ENCODE data around the gene SFTPA2. TPM values are rescaled to one million over a fixed set of nuclear protein-coding genes. Genes with fewer than 3 reads are reported as not detected.
"Not testable (repeated sequence)": the region's sequence is repeated elsewhere in the genome, so short reads cannot be mapped to it uniquely, and the experiment has no call there.

SFTPA2 gene
- total and polyA plus RNA-seq, 7 donors = 1.4 to 6.0 (median 5.3) TPM; not detected in 4

DNA sequence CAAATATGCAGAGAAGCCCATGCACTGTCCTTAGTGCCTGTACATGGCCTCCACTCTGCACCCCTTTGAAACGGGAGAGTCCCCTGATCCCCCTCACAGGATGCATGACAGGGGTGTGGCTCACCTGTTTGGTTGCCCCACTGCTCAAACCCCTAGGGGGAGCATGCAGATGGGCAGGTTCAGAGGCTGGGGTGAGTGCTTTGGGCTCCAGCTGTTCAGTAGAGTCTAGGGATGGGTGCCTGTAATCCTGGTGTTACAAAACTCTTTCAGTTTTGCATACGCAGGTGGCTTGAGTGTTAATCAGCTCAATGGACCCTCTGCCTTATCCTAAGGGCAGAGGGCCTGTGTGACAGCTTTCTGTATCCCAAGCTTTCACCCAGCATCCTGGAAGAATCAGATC, 42.7 kb upstream of the SFTPA2 start:
- Histone ChIP-seq H3K9me3 (peaks cover 0 to under 1% (median 0%) of the 10 kb centered on the region in 4 donors), H3K27me3 (no peaks in the 10 kb centered on the region), H3K4me3 (no peak overlapping the region), H3K27ac (no peak overlapping the region), H3K36me3 (no peaks in the 10 kb centered on the region), H3K4me1 (no peaks in the 10 kb centered on the region)
- intact Hi-C loops (cut with DNase I) = loop anchor here (10.0 kb wide), 1 partner anchor 228 kb away; no protein-coding TSS in a partner anchor
- TF ChIP-seq CTCF (IDR thresholded peaks at IDR 0.05) (no peak), POLR2AphosphoS5 (IDR thresholded peaks at IDR 0.05) (no peak), POLR2A (IDR thresholded peaks at IDR 0.05) (no peak), EP300 (IDR thresholded peaks at IDR 0.05) (no peak)
- no peak for DNase-seq
- 68 to 71% methylated on average over 2 of the region's 2 CpGs for WGBS, 2 donors

DNA sequence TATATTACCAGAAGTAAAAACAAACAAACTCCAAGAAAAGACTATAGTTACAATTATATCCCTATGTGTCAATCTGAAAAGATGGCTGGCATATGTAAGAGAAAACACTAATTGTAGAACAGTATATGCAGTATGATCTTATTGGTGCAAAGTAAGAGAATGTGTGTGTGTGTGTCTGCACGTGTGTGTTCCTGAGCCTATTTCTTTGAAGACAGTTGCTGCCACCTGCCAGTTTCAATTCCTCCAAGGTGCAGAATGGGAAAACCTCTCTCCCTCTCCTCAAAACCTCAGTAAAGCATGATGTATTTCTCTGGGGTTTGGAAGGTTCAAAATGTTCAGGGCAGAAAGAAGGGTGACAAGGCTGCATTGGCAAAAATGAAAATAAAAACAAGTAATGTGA, 41.7 kb upstream of the SFTPA2 start:
- 13 to 35% methylated on average over 1 of the region's 1 CpG for WGBS, 2 donors
- DNase-seq = no peak
- Histone ChIP-seq H3K27ac (no peak overlapping the region), H3K36me3 (no peaks in the 10 kb centered on the region), H3K9me3 (peaks cover 0 to 3% (median 0%) of the 10 kb centered on the region in 4 donors), H3K4me1 (no peaks in the 10 kb centered on the region), H3K4me3 (no peak overlapping the region), H3K27me3 (no peaks in the 10 kb centered on the region)
- TF ChIP-seq POLR2A (IDR thresholded peaks at IDR 0.05) (no peak), EP300 (IDR thresholded peaks at IDR 0.05) (no peak), CTCF (IDR thresholded peaks at IDR 0.05) (no peak), POLR2AphosphoS5 (IDR thresholded peaks at IDR 0.05) (no peak)
- intact Hi-C loops (cut with DNase I) = loop anchor here (10.0 kb wide), 1 partner anchor 227 kb away; no protein-coding TSS in a partner anchor

DNA sequence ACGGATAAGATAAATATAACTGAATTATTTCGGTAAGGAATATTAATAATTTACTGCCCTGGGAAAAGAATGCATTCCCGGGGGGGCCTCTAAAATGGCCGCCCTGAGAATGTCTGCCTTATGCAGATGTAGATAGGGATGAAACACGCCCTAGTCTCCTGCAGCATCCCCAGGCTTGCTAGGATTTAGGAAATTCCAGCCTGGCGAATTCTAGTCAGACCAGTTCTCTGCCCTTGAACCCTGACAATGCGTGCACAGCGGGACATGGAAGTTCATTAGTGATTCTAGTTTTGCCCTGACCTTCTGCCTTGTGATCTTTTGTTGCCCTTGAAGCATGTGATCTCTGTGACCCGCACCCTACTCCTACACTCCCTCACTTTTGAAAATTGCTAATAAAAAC, 39.4 kb upstream of the SFTPA2 start:
- not testable (repeated sequence) for H3K27me3 ChIP-seq, H3K27ac ChIP-seq, H3K9me3 ChIP-seq, H3K4me3 ChIP-seq, DNase-seq, H3K4me1 ChIP-seq, H3K36me3 ChIP-seq
- intact Hi-C loops (cut with DNase I) = loop anchor here (10.0 kb wide), 1 partner anchor 225 kb away; no protein-coding TSS in a partner anchor
- 83% methylated on average over 9 of the region's 9 CpGs for WGBS, 2 donors

DNA sequence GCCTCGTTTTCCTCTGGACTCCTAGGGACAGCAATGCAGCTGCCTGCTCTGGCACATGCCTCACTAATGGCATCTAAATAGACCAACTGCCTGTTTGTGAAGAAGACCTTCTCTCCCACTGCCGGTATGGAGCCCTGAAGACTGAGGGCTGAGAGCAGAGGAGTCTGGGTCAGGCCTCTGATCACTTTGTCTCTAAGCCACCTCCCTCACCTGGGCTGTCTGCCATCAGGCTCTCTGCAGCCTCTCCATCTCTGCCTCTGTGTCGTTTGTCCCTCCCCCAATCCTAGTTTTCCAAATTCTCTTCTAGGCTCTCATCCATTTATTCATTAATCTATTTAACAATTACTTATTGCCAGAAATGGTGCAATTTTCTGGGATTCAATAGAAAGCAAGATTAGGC, 35.3 kb upstream of the SFTPA2 start:
- Histone ChIP-seq H3K4me3 (no peak overlapping the region), H3K9me3 (peaks cover 0 to 3% (median 0%) of the 10 kb centered on the region in 4 donors), H3K4me1 (no peaks in the 10 kb centered on the region), H3K27ac (no peak overlapping the region), H3K27me3 (no peaks in the 10 kb centered on the region), H3K36me3 (no peaks in the 10 kb centered on the region)
- 41 to 55% methylated on average over 3 of the region's 3 CpGs for WGBS, 2 donors
- no peak for DNase-seq
- intact Hi-C loops (cut with DNase I) = no loop called here
- TF ChIP-seq CTCF (IDR thresholded peaks at IDR 0.05) (no peak), POLR2A (IDR thresholded peaks at IDR 0.05) (no peak), EP300 (IDR thresholded peaks at IDR 0.05) (no peak), POLR2AphosphoS5 (IDR thresholded peaks at IDR 0.05) (no peak)

DNA sequence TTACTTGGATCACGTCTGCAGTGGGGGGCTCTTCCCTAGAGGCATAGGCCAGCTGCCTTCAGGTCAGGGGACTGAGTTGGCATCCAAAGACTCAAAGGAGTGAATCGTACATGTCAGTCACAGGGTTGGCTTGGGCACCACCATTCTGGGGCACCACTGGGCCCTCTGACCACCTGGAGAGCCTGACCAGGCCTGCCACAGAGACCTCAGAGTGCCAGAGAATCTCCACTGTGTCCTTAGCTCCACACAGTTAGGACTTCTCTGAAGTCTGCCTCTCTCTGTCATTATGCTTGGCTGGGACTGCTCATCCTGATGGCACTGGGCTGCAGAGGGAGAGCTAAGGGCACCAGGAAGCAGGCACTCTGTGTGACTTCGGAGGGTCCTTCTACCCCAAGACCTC, 34.4 kb upstream of the SFTPA2 start:
- H3K4me3 ChIP-seq; intact Hi-C loops (cut with DNase I); H3K9me3 ChIP-seq; DNase-seq; H3K4me1 ChIP-seq; H3K27ac ChIP-seq; H3K36me3 ChIP-seq; H3K27me3 ChIP-seq: not testable (repeated sequence)
- WGBS, 2 donors = 86 to 89% methylated on average over 3 of the region's 3 CpGs

DNA sequence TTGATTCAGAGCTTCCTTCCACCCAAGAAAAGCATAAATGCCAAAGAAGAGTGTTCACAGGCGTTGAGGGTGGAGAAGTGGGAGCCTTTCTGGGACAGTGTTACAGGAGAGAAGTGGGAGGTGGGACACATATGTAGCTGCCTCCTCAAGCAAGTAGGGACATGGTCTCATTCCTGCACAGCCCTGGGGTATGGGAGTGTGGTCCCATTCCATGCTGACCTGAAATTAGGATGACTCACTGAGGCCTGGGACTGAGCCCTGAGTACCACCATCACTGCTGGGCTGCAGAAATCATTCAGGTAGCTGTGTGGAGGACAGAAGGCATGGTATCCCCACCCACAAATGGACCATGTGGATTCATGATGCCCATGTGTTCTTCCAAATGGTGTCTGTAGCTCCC, 33.2 kb upstream of the SFTPA2 start:
- TF ChIP-seq EP300 (IDR thresholded peaks at IDR 0.05) (no peak), POLR2A (IDR thresholded peaks at IDR 0.05) (no peak), CTCF (IDR thresholded peaks at IDR 0.05) (no peak), POLR2AphosphoS5 (IDR thresholded peaks at IDR 0.05) (no peak)
- 83 to 85% methylated on average over 1 of the region's 1 CpG for WGBS, 2 donors
- Histone ChIP-seq H3K27me3 (no peaks in the 10 kb centered on the region), H3K27ac (no peak overlapping the region), H3K4me1 (no peaks in the 10 kb centered on the region), H3K9me3 (peaks cover 0 to 3% (median 0%) of the 10 kb centered on the region in 4 donors), H3K4me3 (no peak overlapping the region), H3K36me3 (no peaks in the 10 kb centered on the region)
- intact Hi-C loops (cut with DNase I) = no loop called here
- DNase-seq = no peak

All from sigmoid colon (tissue), 7 donors.